MV-4-11 (cell line): ENCODE data around the gene POLD2.
"Not testable (repeated sequence)": the region's sequence is repeated elsewhere in the genome, so short reads cannot be mapped to it uniquely, and the experiment has no call there.

ENCODE experiments used
- DNase-seq: peaks from one replicate; lab custom pipeline; 2025; lab: John Stamatoyannopoulos, UW

The POLD2 gene

DNA sequence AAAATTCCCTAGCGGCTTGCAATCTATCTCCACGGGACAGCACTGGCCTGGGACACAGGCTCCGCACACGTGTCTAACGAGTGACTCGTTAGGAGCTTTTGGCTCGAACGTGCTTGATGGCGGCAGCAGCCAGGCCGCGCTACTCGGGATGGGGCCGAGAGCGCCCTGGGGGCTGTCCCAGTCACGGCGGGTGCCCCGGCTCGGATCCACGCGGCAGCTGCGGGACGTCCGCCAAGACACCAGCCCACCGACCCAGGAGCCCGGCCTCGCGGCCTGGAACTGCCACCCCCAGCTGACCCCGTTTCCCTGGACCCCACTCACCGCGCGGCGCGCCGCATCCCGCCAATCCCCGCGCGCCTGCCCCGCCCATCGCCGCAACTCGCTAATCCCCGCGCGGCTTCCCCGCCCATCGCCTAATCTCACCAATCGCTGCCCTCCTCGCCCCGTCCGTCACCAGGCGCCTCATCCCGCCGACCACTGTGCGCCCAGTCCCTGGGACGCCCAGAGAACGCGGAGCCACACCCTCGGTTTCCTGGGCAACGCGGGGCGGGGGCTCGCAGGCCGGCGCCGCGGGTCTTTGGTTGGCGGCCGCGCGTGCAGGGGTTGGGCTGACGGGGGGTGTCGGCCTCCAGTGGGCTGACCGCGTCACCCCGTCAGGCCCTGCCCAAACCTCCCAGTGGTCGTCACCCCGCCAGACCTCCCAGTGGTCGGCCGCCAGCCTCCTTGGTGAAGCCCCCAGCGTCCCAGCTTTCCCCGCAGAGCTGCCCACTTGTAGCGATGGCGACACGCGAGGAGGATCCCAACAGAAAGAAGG is at the start of gene POLD2:
Gene POLD2, minus strand, starts transcription at position 359 of the 814 bp plus-strand sequence. CDS start 1,495 bp downstream, outside the sequence.
- peak; percentile 92 for DNase-seq

GRCh38 chr7:44172803-44173424 is 49.6 kb upstream of the POLD2 start:
- DNase-seq = no peak

GRCh38 chr7:44172352-44172751 is 49.0 kb upstream of the POLD2 start:
- no peak for DNase-seq

DNA sequence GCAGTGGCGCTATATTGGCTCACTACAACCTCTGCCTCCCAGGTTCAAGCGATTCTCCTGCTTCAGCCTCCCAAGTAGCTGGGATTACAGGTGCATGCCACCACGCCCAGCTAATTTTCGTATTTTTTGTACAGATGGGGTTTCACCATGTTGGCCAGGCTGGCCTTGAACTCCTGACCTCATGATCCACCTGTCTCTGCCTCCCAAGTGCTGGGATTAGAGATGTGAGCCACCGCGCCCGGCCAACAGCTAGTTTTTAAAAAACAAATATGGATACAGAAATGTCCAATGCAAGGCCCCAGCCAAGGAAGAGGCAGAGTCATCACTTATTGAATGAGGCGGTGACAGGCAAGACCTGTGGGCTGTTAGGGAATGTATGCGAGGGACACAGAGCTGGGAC is 48.6 kb upstream of the POLD2 start:
- not testable (repeated sequence) for DNase-seq

DNA sequence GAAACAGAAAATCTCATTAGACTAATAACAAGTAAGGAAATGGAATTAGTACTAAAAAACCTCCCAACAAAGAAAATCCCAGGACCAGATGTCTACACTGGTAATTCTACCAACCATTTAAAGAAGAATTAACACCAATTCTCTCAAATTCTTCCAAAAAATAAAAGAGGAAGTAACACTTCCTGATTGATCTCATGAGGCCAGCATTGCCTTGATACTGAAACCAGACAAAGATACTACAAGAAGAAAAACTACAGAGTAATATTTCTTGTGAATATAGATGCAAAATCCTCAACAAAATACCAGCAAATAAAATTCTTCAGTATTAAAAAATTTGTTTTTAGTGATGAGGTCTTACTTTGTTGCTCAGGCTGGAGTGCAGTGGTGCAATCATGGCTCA is 44.6 kb upstream of the POLD2 start:
- DNase-seq = peak; percentile 67

- no peak for DNase-seq
Observed at GRCh38 chr7:44163591-44163990, 40.2 kb upstream of the POLD2 start.

DNA sequence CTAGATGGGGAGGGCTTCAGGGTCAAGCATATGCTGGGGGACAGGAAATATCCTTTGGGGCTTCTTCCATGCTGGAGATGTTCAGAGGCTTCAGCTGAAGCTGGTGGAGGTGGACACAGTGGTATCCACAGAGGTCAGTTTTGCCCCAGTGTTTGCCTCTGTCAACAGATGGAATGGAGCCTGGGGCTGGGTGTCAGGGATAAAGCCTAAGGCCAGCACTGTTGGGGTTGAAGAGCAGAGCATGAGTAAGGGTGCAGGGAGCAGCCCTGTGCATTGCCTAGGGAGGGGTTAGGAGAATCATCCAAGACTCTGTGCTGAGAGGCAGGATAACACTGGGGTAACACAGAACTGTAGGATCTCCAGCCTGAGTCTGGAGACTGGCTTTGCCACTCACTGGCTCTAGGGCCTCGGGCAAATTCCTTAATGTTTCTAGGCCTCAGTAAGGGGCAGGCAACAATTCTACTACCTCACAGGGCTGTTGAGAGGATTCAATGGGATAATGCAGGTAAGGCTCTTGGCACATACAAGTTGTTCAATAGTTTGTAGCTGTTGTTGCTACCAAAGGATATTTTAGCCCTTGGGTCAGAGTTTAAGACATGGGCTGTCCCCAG is 39.5 kb upstream of the POLD2 start:
- no peak for DNase-seq

DNA sequence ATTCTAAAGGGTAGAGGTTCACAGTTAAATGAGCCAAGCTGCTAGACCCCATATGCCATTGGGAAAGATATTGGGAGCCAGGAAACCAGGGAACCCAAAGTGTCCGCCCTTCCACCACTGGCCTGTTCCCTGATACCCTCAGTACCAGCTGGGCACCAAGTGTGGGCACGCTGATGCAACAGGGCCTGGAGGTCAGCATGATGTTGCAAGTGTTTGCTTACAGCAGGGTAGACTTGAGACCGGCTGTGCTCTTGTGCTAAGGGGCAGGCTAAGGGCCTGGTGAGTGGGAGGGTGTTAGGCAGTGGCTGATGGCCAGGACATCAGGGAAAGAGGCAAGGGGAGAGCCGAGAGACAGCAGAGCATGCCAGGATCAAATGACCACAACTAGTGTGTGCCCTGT is 38.8 kb upstream of the POLD2 start:
- no peak for DNase-seq

GRCh38 chr7:44161371-44161770 is 38.0 kb upstream of the POLD2 start:
- no peak for DNase-seq

- DNase-seq = no peak
Observed at GRCh38 chr7:44159824-44160630, 36.7 kb upstream of the POLD2 start.

GRCh38 chr7:44158873-44159631 is 35.7 kb upstream of the POLD2 start:
- no peak for DNase-seq

DNA sequence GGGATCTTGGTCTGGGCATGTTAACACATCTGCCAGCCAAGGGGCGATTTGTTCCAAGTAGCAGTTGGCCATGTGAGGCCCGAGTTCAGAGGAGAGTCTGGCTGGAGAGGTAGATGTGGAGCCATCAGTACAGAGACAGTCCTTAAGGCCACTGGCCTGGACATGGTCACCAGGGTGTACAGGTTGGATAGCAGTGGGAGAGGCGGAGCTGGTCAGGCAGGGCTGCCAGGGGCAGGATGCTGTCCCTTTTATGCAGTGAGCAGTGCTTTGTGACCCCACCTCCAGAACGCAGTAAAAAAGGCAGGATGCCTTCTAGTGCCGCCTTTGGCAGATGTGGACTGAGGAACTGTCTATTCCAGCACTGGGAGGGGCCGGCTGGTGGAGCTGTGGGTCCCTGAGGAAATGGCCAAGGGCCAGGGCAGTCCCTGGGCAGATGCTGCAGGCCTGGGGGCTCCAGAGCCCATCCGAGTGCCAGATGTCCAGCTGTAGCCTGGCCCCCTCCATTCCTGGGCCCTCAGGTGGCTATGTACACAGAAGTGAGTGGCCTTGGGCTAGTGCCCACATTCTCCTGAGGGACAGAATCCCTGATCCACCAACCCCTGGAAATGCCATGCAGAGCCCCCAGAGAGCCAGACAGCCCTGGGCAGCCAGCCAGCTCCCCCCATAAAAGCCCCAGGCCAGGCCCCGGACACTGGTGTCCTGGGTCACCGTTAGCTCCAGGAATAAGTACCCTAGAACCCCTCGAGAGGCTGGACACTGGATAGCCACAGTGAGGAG is 34.9 kb upstream of the POLD2 start:
- no peak for DNase-seq

DNA sequence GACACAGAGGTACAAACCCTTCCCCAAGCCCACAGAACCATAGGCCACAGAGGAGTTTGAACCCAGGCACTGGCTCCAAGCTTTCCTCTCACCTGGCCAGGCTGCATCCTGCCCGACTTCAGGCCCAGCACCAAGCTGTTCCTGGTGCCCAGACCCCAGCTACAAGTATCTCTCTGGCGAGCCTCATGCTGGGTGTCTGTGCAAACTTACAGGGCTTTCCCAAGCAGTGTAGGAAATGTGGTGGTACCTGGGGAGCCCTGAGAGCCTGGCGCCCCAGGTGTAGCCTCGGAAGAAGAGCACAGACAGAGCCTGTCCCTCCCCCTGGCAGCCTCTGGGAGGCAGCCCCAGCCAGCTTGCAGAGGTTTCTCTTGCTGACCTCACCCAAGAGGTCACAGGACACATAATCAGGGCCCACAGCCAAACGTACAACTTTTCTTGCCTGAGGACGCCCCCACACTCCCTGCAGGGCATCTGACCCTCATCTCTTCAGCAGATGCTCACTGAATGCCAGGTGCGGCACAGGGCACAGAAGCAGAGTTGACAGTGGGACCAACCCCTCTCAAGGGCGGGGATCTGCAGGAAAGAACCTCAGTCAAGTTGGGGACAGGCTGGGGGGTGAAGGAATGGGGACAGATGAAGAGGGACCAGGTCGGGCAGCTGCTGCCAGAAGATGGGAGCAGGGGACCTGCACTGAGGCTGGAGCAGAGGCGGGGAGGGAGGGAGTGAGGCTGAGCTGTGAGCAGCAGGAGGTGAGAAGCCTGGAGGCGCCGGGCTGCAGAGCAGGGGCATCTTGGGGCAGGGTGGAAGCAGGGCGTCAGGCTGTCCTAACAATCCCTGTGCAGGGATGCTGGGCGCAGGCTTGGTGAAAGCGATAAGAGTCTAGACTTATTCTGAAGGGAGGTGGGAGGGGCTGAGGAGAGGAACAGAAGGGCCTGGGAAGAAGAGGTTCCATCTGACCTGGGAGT is 34.0 kb upstream of the POLD2 start:
- no peak for DNase-seq

DNA sequence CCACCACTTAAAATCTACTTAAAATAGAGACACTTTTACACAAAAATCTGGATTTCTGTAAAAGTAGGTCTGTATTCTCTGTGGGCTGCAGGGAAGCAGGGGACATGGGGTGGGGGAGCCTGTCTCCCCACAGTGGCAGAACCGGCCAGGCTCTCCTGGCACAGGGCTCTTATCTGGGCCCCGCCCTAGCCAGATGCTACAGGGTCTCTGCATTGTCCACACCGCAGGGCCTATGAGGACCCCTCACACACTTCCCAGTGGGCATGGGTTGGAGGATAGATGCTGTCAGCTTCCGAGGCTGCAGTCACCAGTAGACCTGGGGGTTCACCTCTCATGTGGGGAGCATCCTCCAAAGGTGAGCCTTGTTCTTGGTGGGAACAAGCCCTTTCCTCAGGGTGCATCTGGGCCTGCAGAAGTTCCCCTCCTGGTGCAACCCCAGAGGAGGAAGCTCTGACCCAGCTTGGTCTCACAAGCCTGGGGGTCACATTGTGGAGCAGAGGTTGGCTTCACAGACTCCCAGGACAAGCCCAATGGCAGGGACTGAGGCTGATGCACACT is 33.2 kb upstream of the POLD2 start:
- DNase-seq = no peak

GRCh38 chr7:44155191-44156185 is 32.1 kb upstream of the POLD2 start:
- no peak for DNase-seq

DNA sequence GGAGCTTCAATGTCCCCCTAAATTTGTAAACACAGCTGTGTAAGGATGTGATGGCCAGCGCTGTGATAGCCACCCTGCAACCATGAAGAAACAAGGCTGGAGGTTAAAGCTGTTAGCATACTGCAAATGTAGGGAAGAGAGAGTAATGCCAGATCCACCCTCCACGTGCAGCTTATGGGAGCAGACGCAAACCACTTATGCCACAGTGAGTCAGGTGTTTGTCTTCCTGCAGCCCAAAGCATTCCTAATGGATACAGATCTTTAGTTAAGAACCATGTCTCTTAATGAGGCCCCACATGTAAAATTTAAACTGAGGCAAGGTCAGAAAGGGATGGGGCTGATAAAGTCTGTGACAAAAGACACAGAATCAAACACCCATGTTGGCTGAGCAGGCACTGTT is 31.4 kb upstream of the POLD2 start:
- no peak for DNase-seq

DNA sequence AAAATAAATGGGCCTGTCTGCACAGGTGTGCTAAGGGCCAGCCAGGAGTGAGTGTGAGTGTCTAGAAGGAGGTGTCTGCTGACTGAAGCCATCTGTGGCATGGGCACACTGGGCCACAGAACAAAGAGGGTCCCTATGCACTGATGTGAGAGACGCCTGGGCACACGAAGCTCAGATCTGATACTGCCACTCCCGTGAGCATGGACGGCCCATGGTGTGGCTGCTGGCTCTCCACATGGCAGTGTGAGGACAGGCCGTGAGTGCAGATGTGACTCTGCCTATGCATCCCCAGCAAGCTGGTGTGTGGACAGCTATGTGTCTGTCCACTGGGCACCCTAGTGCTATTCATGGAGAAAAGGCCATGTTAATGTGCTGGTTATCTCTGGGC is 30.6 kb upstream of the POLD2 start:
- no peak for DNase-seq
